Tibial artery (tissue), 4 donors: Measurements from ENCODE around the gene TOR4A.

Source experiments
- DNase-seq, 2 donors: peaks; one replicate each; pipeline ENCODE4 v3.0.0-alpha.2; 2019
- H3K27ac ChIP-seq, 2 donors: fragments of 200-600 bp; sonication (generic) in 1 of 2; 1 replicate in 1 of 2; 2 replicates in 1 of 2; pipeline ENCODE4 v1.5.1; 2018 to 2019; ENCODE audit warnings: mild to moderate bottlenecking in 1 of 2
- H3K27me3 ChIP-seq, 2 donors: fragments of 200-600 bp; sonication (generic) in 1 of 2; one replicate each; pipeline versions ENCODE4 v1.5.1 to v1.6.0; 2016 to 2019
- H3K36me3 ChIP-seq, 3 donors: fragments of 200-600 bp; sonication (generic) in 2 of 3; one replicate each; pipeline ENCODE4 v1.5.1; 2016 to 2019; ENCODE audit warnings: mild to moderate bottlenecking in 2 of 3
- H3K4me1 ChIP-seq, 4 donors: fragments of 200-600 bp; sonication (generic) in 2 of 4; 1 replicate in 3 of 4; 2 replicates in 1 of 4; pipeline ENCODE4 v1.5.1; 2016 to 2019
- H3K4me3 ChIP-seq, 2 donors: fragments of 200-600 bp; sonication (generic) in 1 of 2; 1 replicate in 1 of 2; 2 replicates in 1 of 2; pipeline ENCODE4 v1.5.1; 2018 to 2019; ENCODE audit warnings: mild to moderate bottlenecking in 2 of 2
- H3K9me3 ChIP-seq, 3 donors: fragments of 200-600 bp; sonication (generic) in 1 of 3; one replicate each; pipeline ENCODE4 v1.5.1; 2016 to 2019
- CTCF ChIP-seq, 2 experiments: fragments of 200-600 bp in 1 of 2; fragments of 450-650 bp in 1 of 2; IDR thresholded peaks; one replicate each; pipeline ENCODE4 v1.5.1; 2017 to 2019; ENCODE audit warnings: antibody characterized with exemption in 2 of 2, mild to moderate bottlenecking in 1 of 2, moderate library complexity in 1 of 2
- intact Hi-C: fragments of 100-400 bp; cut with DNase I; formaldehyde crosslinking; loops from one replicate; pipeline ENCODE4 v1.15.0; 2023; ENCODE audit warnings: low total_unique reads

Gene TOR4A

DNA sequence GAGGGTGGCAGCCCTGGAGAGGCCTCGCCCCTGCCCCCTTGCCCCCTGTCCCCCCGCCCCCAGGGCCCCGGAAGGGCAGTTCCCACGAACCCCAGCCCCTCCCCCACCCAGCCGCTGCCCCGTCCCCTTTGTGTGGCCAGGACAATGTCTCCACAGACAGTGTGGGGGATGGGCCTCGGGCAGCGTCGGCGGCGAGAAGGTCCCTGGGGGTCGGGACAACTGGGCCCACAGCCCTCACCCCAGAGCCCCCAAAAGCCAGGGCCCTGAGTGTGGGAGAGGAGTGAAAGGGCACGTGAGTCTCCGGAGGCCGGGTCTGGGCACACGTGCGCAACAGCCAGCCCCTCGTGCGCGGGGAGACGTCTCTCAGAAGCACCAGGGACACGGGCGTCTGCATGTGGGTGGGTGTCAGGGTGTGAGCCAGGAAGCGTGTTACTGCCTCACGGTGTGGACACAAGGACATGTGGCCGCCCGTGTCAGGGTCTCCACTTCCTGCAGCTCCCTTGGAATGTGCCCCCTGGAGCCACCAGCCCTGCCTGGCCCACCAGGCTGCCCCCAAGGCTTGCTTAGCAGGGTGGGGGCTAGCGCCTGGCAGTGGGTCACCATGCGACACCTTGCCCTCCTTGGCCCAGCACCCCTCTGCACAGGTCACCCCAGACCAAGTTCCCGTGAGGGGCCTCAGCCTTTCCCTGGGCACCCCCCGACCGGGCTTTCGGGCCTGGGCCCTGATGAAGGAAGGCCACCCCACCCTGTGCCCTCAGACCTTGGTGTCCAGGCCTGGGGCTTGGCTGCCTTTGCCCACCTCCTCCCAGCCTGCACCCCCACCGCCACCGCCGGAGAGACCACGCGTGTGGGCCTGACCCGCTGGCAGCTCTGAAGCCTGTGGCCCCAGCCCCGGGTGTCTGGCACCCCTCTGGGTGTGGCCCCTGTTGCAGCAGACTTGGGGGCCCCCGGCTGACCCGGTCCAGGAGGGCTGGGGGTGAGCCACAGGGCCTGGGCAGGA, 37.3 kb downstream of the TOR4A start:
- H3K9me3 ChIP-seq, result no peaks in the 10 kb centered on the region
- no peak overlapping the region for H3K4me3 ChIP-seq
- H3K27me3 ChIP-seq, result peaks cover 0 to 73% of the 10 kb centered on the region in 2 donors
- no peak overlapping the region for H3K27ac ChIP-seq
- TF ChIP-seq CTCF (IDR thresholded peaks at IDR 0.05), result no peak
- peak in 1 of 2 donors; percentile 57 for DNase-seq
- no peaks in the 10 kb centered on the region for H3K36me3 ChIP-seq
- intact Hi-C loops, result no loop called here
- peaks cover 0 to 69% (median 35%) of the 10 kb centered on the region in 4 donors for H3K4me1 ChIP-seq

GRCh38 chr9:137315581-137316011, 38.1 kb downstream of the TOR4A start:
- peak in 1 of 2 donors; percentile 62 for DNase-seq
- peaks cover 0 to 76% of the 10 kb centered on the region in 2 donors for H3K27me3 ChIP-seq
- H3K4me3 ChIP-seq, result peak overlapping the region; percentile 16 to 40
- H3K27ac ChIP-seq, result no peak overlapping the region
- H3K4me1 ChIP-seq, result peaks cover 0 to 75% (median 35%) of the 10 kb centered on the region in 4 donors
- H3K36me3 ChIP-seq, result no peaks in the 10 kb centered on the region
- intact Hi-C loops, result no loop called here
- H3K9me3 ChIP-seq, result no peaks in the 10 kb centered on the region
- TF ChIP-seq CTCF (IDR thresholded peaks at IDR 0.05), result no peak

DNA sequence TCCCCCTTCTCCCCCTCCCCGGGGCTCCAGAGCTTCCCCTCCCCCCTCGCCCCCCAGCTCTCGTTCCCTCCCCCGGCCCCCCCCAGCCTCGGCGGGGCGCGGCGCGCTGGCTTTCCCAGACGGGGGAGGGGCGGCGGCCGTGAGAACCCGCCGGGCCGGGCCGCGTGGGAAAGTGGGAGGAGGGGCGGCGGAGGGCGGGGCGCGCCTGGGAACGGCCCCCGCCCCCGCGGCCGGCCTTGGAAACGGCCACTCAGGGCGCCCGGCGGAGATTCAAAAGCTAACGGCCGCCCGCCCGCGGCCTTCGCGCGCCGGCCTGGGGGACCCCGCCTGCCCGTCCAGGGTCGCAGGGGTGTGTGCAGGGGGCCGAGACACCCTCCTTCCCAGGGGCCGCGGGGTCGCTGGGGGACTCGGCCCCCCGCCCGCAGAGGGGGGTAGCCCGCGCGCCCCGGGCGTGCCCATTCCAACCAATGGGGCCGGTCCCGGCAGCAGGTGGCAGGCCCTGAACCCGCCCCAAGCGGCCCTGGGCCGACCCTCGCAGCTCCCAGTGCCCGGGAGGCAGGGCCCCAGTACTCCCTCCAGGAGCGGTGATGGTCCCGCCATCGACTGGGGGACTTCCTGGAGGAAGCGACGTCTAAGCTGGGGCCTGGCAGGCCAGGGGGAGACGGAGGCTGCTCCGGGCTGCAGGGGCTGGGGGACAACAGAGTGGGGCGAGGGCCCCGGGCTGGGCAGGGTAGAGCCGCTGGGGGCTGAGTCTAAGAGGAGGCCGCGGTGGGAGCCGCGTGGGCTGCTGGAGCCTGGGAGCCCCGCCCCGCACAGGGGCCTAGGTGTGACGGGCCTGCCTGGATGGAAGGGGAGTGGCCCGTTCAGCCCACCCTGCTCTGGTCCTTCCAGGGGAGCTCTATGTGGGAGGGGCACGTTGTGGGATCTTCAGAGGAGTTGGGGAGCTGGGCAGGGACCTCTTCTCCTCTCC, 38.8 kb downstream of the TOR4A start:
- intact Hi-C loops, result no loop called here
- H3K27me3 ChIP-seq, result peaks cover 0 to 72% of the 10 kb centered on the region in 2 donors
- no peaks in the 10 kb centered on the region for H3K9me3 ChIP-seq
- H3K27ac ChIP-seq, result no peak overlapping the region
- H3K36me3 ChIP-seq, result no peaks in the 10 kb centered on the region
- H3K4me3 ChIP-seq, result peak overlapping the region; percentile 16 to 40
- peak in 1 of 2 donors; percentile 59 for DNase-seq
- H3K4me1 ChIP-seq, result peaks cover 0 to 71% (median 35%) of the 10 kb centered on the region in 4 donors
- no peak for TF ChIP-seq CTCF (IDR thresholded peaks at IDR 0.05)

DNA sequence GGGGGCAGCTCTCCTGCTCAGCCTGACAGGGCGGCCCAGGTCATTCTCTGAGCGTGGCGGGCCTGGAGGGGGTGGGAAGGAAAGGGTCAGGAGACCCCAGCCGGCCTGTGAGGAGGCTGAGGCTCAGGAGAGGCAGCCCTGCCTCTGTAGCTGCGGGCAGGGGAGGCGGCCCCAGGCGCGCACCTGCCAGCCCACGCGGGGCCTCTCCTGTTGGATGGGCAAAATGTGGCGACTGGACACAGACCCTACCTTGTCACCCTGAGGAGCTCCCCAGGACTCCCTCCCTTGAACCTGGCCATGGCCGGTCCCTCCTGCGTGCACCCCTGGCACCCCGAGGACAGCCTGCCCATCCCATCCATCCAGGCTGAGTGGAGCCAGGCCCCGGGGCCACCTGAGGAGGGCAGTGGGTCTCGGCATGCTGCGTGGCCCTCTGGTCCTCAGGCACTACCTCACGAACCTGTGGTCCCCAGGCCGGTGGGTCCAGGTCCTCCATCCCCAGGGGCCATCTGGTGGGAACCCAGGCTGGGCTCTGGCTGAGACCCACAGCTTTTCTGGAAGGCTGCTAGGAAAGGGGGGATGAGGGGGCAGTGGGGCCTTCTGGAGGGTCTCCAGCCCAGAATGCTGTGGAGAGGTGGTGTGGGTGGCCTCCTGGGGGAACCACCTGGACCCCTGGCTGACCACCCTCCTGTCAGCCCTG, 39.6 kb downstream of the TOR4A start:
- no peak for TF ChIP-seq CTCF (IDR thresholded peaks at IDR 0.05)
- H3K9me3 ChIP-seq, result no peaks in the 10 kb centered on the region
- peaks cover 0 to 62% (median 30%) of the 10 kb centered on the region in 4 donors for H3K4me1 ChIP-seq
- H3K36me3 ChIP-seq, result no peaks in the 10 kb centered on the region
- peak in 1 of 2 donors; percentile 61 for DNase-seq
- peaks cover 0 to 63% of the 10 kb centered on the region in 2 donors for H3K27me3 ChIP-seq
- no peak overlapping the region for H3K4me3 ChIP-seq
- H3K27ac ChIP-seq, result no peak overlapping the region
- intact Hi-C loops, result no loop called here
